ENCODE measurements around the gene ZNF358.
A peak's percentile ranks its signal among the peaks of the same experiment; 100 is the strongest.

The ZNF358 gene

DNA sequence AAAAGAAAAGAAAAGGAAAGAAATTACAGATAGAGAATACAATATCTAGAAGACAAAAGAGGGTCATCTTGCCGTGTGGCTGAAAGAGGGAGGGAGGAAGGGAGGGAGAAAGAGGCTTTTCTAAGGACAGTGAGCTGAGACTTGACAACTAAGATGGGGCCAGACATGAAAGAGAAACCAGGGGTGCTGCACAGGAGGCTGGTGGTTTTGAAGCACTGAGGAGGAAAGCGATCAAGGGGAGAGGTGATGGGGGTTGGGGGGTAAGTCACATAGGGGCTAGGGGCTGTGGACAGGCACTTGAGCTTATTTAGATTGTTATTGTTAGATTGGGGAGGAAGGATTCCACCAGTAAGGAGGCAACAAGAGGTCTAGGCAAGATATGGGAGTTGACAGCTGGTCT is 36.9 kb downstream of the ZNF358 start:
- Histone ChIP-seq H3K4me3 (ENCODE audit: low read length) (no peak overlapping the region), H3K4ac (ENCODE audit: low read depth, low read length) (no peak overlapping the region), H3K79me2 (ENCODE audit: control insufficient read depth, insufficient read depth, low read length) (no peaks in the 10 kb centered on the region), H3K27me3 (ENCODE audit: insufficient read depth, low read length, poor library complexity) (no peaks in the 10 kb centered on the region), H3K56ac (ENCODE audit: low read length) (no peak overlapping the region), H4K5ac (ENCODE audit: low read length) (no peak overlapping the region), H4K8ac (ENCODE audit: low read depth, low read length) (no peak overlapping the region), H3K23ac (ENCODE audit: low read length) (no peak overlapping the region), H3K18ac (ENCODE audit: low read length) (no peak overlapping the region), H3K4me2 (ENCODE audit: low read length) (no peak overlapping the region), H3K27ac (ENCODE audit: low read depth, low read length) (no peak overlapping the region), H3K36me3 (ENCODE audit: control insufficient read depth, insufficient read depth, low read length) (peaks cover 1% of the 10 kb centered on the region), H2BK120ac (ENCODE audit: low read depth, low read length) (no peak overlapping the region), H2AK5ac (ENCODE audit: low read length) (no peak overlapping the region), H2BK15ac (replicated peaks; ENCODE audit: low read depth) (no peak overlapping the region), H3K79me1 (ENCODE audit: low read length) (no peaks in the 10 kb centered on the region), H3K9ac (ENCODE audit: low read length) (no peak overlapping the region), H2BK5ac (ENCODE audit: low read length) (no peak overlapping the region), H3K4me1 (ENCODE audit: control insufficient read depth, low read depth, low read length) (no peaks in the 10 kb centered on the region)
- DNase-seq, result no peak
- no CpG with 5 or more reads among the region's 2 CpGs for WGBS (ENCODE audit: extremely low coverage, insufficient coverage, low lambda C conversion rate)

DNA sequence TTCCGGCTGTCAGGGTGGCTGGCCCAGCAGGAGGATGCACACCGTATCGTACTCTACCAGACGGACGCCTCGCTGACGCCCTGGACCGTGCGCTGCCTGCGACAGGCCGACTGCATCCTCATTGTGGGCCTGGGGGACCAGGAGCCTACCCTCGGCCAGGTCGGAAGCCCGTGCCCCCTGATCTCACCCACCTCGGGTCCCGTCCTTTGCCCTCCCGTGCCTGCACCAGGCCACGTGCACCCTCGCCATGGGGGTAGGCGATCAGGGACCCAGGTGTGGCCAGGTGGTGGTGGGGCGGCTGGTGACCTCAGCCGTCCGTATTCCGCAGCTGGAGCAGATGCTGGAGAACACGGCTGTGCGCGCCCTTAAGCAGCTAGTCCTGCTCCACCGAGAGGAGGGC is 38.7 kb downstream of the ZNF358 start:
- no peaks in the 10 kb centered on the region for H3K79me1 ChIP-seq (ENCODE audit: low read length)
- H3K4ac ChIP-seq (ENCODE audit: low read depth, low read length), result no peak overlapping the region
- H3K9ac ChIP-seq (ENCODE audit: low read length), result no peak overlapping the region
- no peak overlapping the region for H3K4me3 ChIP-seq (ENCODE audit: low read length)
- H4K5ac ChIP-seq (ENCODE audit: low read length), result no peak overlapping the region
- H2AK5ac ChIP-seq (ENCODE audit: low read length), result no peak overlapping the region
- H3K4me2 ChIP-seq (ENCODE audit: low read length), result no peak overlapping the region
- no peak overlapping the region for H4K8ac ChIP-seq (ENCODE audit: low read depth, low read length)
- H3K4me1 ChIP-seq (ENCODE audit: control insufficient read depth, low read depth, low read length), result no peaks in the 10 kb centered on the region
- H3K56ac ChIP-seq (ENCODE audit: low read length), result no peak overlapping the region
- no peaks in the 10 kb centered on the region for H3K79me2 ChIP-seq (ENCODE audit: control insufficient read depth, insufficient read depth, low read length)
- peaks cover 2% of the 10 kb centered on the region for H3K36me3 ChIP-seq (ENCODE audit: control insufficient read depth, insufficient read depth, low read length)
- no peak overlapping the region for H3K23ac ChIP-seq (ENCODE audit: low read length)
- no peak overlapping the region for H3K18ac ChIP-seq (ENCODE audit: low read length)
- no CpG with 5 or more reads among the region's 28 CpGs for WGBS (ENCODE audit: extremely low coverage, insufficient coverage, low lambda C conversion rate)
- H2BK15ac ChIP-seq (replicated peaks; ENCODE audit: low read depth), result no peak overlapping the region
- no peak overlapping the region for H3K27ac ChIP-seq (ENCODE audit: low read depth, low read length)
- no peak overlapping the region for H2BK5ac ChIP-seq (ENCODE audit: low read length)
- no peak overlapping the region for H2BK120ac ChIP-seq (ENCODE audit: low read depth, low read length)
- DNase-seq, result no peak
- no peaks in the 10 kb centered on the region for H3K27me3 ChIP-seq (ENCODE audit: insufficient read depth, low read length, poor library complexity)

DNA sequence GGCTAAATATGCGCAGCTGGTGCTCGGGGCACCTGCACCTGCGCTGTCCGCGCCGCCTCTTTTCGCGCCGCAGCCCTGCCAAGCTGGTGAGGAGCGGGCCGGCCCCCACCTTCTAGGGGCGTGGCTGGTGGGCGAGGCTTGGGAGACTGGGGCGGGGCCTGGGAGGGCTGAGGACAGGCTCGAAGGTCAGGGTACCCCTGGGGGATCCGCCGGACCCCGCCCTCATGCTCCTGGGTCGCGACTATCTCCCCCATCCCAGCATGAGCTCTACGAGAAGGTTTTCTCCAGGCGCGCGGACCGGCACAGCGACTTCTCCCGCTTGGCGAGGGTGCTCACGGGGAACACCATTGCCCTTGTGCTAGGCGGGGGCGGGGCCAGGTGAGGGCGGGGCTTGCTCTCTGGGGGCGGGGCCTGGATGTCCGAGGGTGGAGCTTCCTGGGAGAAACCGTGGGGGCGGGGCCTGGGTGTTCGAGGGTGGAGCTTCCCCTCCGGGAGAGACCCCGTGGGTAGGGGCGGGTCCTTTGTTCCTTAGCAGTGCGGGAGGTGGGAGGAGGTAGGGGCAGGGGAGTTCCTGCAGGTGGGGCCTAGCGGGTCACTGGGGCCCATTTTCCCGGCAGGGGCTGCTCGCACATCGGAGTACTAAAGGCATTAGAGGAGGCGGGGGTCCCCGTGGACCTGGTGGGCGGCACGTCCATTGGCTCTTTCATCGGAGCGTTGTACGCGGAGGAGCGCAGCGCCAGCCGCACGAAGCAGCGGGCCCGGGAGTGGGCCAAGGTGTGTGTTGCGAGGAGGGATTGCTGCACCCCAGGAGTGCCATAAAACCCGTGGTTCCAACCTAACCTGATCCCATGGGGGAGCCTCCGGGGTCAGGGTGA is 39.3 kb downstream of the ZNF358 start:
- Histone ChIP-seq H3K27ac (ENCODE audit: low read depth, low read length) (no peak overlapping the region), H4K5ac (ENCODE audit: low read length) (no peak overlapping the region), H3K9ac (ENCODE audit: low read length) (no peak overlapping the region), H4K8ac (ENCODE audit: low read depth, low read length) (no peak overlapping the region), H3K4me2 (ENCODE audit: low read length) (no peak overlapping the region), H2BK15ac (replicated peaks; ENCODE audit: low read depth) (no peak overlapping the region), H3K23ac (ENCODE audit: low read length) (no peak overlapping the region), H2AK5ac (ENCODE audit: low read length) (no peak overlapping the region), H3K79me2 (ENCODE audit: control insufficient read depth, insufficient read depth, low read length) (no peaks in the 10 kb centered on the region), H3K4ac (ENCODE audit: low read depth, low read length) (no peak overlapping the region), H3K4me1 (ENCODE audit: control insufficient read depth, low read depth, low read length) (no peaks in the 10 kb centered on the region), H3K56ac (ENCODE audit: low read length) (peak overlapping the region; percentile 25), H3K36me3 (ENCODE audit: control insufficient read depth, insufficient read depth, low read length) (peaks cover 2% of the 10 kb centered on the region), H3K18ac (ENCODE audit: low read length) (no peak overlapping the region), H3K27me3 (ENCODE audit: insufficient read depth, low read length, poor library complexity) (no peaks in the 10 kb centered on the region), H3K4me3 (ENCODE audit: low read length) (no peak overlapping the region), H2BK120ac (ENCODE audit: low read depth, low read length) (no peak overlapping the region), H2BK5ac (ENCODE audit: low read length) (no peak overlapping the region), H3K79me1 (ENCODE audit: low read length) (no peaks in the 10 kb centered on the region)
- no CpG with 5 or more reads among the region's 62 CpGs for WGBS (ENCODE audit: extremely low coverage, insufficient coverage, low lambda C conversion rate)
- peak; percentile 66 for DNase-seq

DNA sequence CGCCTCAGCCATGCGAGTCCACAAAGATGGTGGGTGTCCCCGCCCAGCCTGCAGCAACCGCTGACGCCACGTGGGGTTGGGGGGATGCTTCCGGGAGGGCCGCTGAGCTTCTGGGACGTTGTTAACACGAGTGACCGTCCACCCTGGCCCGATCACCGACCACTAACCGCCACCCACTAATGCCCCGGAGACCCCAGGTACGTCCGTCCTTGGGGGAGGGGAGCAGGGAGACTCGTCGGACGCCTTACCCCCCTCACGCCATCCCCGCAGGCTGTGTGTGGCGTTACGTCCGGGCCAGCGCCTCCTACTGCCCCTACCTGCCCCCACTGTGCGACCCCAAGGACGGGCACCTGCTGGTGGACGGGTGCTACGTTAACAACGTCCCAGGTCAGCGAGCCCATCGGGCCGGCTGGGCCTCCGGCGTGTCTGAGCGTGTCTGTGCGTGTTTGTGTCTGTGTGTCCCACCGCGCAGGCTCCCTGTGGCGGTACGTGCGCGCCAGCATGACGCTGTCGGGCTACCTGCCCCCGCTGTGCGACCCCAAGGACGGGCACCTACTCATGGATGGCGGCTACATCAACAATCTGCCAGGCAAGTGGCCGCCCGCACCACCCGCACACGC is 40.9 kb downstream of the ZNF358 start:
- H3K4me2 ChIP-seq (ENCODE audit: low read length), result no peak overlapping the region
- peaks cover 2% of the 10 kb centered on the region for H3K36me3 ChIP-seq (ENCODE audit: control insufficient read depth, insufficient read depth, low read length)
- no peaks in the 10 kb centered on the region for H3K79me2 ChIP-seq (ENCODE audit: control insufficient read depth, insufficient read depth, low read length)
- WGBS (ENCODE audit: extremely low coverage, insufficient coverage, low lambda C conversion rate), result no CpG with 5 or more reads among the region's 54 CpGs
- no peaks in the 10 kb centered on the region for H3K27me3 ChIP-seq (ENCODE audit: insufficient read depth, low read length, poor library complexity)
- no peak overlapping the region for H3K4me3 ChIP-seq (ENCODE audit: low read length)
- H4K5ac ChIP-seq (ENCODE audit: low read length), result no peak overlapping the region
- H3K56ac ChIP-seq (ENCODE audit: low read length), result no peak overlapping the region
- no peak overlapping the region for H3K23ac ChIP-seq (ENCODE audit: low read length)
- H2BK120ac ChIP-seq (ENCODE audit: low read depth, low read length), result no peak overlapping the region
- no peak for DNase-seq
- no peak overlapping the region for H3K27ac ChIP-seq (ENCODE audit: low read depth, low read length)
- no peak overlapping the region for H2BK15ac ChIP-seq (replicated peaks; ENCODE audit: low read depth)
- no peak overlapping the region for H4K8ac ChIP-seq (ENCODE audit: low read depth, low read length)
- H3K18ac ChIP-seq (ENCODE audit: low read length), result no peak overlapping the region
- no peaks in the 10 kb centered on the region for H3K79me1 ChIP-seq (ENCODE audit: low read length)
- H2AK5ac ChIP-seq (ENCODE audit: low read length), result no peak overlapping the region
- H3K4ac ChIP-seq (ENCODE audit: low read depth, low read length), result no peak overlapping the region
- H3K4me1 ChIP-seq (ENCODE audit: control insufficient read depth, low read depth, low read length), result no peaks in the 10 kb centered on the region
- no peak overlapping the region for H3K9ac ChIP-seq (ENCODE audit: low read length)
- H2BK5ac ChIP-seq (ENCODE audit: low read length), result no peak overlapping the region

DNA sequence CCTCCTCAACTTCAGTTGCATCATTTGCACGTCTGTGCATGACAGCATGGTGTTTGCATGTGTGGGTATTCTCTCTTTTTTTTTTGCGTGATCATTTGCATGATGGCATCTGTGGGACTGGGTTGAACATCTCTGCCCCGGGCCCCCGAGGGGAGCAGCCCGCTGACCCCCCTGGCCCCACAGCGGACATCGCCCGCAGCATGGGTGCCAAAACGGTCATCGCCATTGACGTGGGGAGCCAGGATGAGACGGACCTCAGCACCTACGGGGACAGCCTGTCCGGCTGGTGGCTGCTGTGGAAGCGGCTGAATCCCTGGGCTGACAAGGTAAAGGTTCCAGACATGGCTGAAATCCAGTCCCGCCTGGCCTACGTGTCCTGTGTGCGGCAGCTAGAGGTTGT is 42.8 kb downstream of the ZNF358 start:
- no peak overlapping the region for H3K4me3 ChIP-seq (ENCODE audit: low read length)
- H2BK120ac ChIP-seq (ENCODE audit: low read depth, low read length), result no peak overlapping the region
- no peak overlapping the region for H3K27ac ChIP-seq (ENCODE audit: low read depth, low read length)
- H3K79me1 ChIP-seq (ENCODE audit: low read length), result no peaks in the 10 kb centered on the region
- no peak overlapping the region for H2AK5ac ChIP-seq (ENCODE audit: low read length)
- H3K23ac ChIP-seq (ENCODE audit: low read length), result no peak overlapping the region
- H3K56ac ChIP-seq (ENCODE audit: low read length), result no peak overlapping the region
- H3K79me2 ChIP-seq (ENCODE audit: control insufficient read depth, insufficient read depth, low read length), result no peaks in the 10 kb centered on the region
- H3K4ac ChIP-seq (ENCODE audit: low read depth, low read length), result no peak overlapping the region
- no peaks in the 10 kb centered on the region for H3K27me3 ChIP-seq (ENCODE audit: insufficient read depth, low read length, poor library complexity)
- no peaks in the 10 kb centered on the region for H3K4me1 ChIP-seq (ENCODE audit: control insufficient read depth, low read depth, low read length)
- no peak overlapping the region for H4K5ac ChIP-seq (ENCODE audit: low read length)
- H3K18ac ChIP-seq (ENCODE audit: low read length), result no peak overlapping the region
- no peak overlapping the region for H3K9ac ChIP-seq (ENCODE audit: low read length)
- no peak overlapping the region for H2BK5ac ChIP-seq (ENCODE audit: low read length)
- no peak overlapping the region for H3K4me2 ChIP-seq (ENCODE audit: low read length)
- H3K36me3 ChIP-seq (ENCODE audit: control insufficient read depth, insufficient read depth, low read length), result peaks cover 2% of the 10 kb centered on the region
- no peak overlapping the region for H2BK15ac ChIP-seq (replicated peaks; ENCODE audit: low read depth)
- no peak overlapping the region for H4K8ac ChIP-seq (ENCODE audit: low read depth, low read length)
- DNase-seq, result no peak
- WGBS (ENCODE audit: extremely low coverage, insufficient coverage, low lambda C conversion rate), result no CpG with 5 or more reads among the region's 18 CpGs
